GM12874 (cell line): ENCODE data around the gene SH3RF2.

Experiments used
- TF ChIP-seq, protein P1 (sequence below): IDR thresholded peaks from 2 replicates; pipeline ENCODE4 v1.5.1; 2011; ENCODE audit warnings: low read depth, mild to moderate bottlenecking, control low read depth, low read length, moderate library complexity; ENCODE audit not compliant: insufficient read depth

The SH3RF2 gene

DNA sequence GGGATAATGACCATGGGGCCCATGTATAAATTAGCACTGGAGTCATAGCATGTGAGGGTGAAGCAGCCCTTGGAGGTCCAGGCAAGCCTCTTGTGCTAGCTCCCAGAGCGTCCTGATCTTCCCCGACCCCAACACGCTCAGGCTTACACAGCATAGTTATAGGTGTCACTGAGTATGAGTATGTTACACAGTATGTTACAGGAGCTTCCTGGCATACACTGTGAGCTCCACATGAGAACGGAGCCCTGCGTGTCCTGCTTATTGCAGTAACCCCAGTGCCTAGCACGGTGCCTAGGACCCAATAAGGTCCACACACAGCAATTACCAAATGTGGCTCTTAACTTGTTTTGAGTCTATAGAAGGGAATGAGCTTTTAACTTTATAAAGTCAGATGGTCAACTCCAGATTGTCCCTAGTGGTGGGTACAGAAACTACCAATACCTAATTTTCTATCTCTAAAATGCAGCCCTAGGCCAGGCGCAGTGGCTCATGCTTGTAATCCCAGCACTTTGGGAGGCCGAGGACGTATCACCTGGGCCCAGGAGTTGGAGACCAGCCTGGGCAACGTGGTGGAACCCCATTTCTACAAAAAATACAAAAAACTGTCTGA is 104.9 kb downstream of the SH3RF2 start:
- TF ChIP-seq, protein P1, sequence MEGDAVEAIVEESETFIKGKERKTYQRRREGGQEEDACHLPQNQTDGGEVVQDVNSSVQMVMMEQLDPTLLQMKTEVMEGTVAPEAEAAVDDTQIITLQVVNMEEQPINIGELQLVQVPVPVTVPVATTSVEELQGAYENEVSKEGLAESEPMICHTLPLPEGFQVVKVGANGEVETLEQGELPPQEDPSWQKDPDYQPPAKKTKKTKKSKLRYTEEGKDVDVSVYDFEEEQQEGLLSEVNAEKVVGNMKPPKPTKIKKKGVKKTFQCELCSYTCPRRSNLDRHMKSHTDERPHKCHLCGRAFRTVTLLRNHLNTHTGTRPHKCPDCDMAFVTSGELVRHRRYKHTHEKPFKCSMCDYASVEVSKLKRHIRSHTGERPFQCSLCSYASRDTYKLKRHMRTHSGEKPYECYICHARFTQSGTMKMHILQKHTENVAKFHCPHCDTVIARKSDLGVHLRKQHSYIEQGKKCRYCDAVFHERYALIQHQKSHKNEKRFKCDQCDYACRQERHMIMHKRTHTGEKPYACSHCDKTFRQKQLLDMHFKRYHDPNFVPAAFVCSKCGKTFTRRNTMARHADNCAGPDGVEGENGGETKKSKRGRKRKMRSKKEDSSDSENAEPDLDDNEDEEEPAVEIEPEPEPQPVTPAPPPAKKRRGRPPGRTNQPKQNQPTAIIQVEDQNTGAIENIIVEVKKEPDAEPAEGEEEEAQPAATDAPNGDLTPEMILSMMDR, result peak; percentile 48

DNA sequence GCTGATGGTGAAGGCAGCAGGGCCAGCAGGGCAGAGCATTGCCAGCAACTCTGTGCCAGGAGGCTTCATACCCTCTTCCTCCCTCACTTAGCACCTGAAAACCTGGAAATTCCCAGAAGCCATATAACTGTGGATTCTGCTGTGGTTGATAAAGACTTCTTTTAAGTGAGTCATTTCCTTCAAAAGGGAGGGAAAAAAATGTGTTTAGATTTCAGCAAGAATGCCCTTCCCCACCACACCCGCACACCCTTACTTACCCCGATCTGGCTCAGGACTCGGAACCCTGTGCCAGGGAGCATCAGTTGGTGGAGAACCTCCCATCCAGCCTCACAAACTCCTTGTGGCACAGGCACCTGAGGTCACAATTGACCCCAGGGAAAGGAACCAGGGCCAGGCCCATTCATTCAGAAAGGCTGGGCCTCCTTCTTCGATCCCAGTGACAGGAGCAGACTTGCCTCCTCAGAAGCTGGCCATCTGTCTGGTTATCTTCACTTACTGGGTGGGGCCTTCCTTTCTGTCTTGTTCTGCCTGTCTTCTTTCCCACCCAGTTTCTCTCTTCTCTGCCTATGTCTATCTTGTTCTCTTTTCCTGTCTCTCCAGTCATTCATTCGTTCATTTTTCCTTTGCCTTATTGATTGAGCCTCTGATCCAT is 106.4 kb downstream of the SH3RF2 start:
- TF ChIP-seq, protein P1, result no peak

DNA sequence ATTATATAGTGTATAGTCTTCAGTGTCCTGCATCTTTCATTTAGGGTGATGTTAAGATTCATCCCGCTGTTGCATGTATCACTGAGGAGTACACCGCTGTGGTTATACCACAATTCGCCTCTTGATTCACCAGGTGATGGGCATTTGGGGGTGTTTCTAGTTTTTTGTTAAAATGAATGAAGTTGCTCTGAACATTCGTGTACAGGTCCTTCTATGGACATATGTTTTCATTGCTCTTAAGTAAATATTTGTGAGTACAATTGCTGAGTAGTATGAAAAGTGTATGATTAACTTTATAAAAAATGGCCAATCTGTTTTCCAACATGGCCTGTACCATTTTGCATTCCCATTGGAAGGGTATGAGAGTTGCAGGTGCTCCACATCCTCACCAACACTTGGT is 107.3 kb downstream of the SH3RF2 start:
- TF ChIP-seq, protein P1, result no peak

DNA sequence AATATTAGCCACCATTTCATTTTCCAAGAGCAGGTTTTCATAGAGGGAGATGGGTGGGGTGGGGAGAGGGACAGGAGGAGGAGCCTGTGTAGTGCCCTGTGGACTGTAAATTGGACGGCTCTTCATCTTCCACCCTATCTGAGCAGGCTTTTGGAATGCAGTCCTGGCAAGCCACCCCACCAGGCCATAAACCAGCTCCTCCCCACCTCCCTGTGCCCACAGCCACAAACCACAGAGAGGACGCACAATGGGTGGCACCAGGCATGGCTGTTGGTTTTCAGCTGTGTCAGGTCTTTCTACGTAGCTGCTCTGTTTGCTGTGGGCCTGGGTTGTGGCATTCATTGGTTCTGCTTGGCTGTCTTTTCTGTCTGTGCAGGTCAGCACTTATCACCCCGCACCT is 111.0 kb downstream of the SH3RF2 start:
- TF ChIP-seq, protein P1, result no peak

DNA sequence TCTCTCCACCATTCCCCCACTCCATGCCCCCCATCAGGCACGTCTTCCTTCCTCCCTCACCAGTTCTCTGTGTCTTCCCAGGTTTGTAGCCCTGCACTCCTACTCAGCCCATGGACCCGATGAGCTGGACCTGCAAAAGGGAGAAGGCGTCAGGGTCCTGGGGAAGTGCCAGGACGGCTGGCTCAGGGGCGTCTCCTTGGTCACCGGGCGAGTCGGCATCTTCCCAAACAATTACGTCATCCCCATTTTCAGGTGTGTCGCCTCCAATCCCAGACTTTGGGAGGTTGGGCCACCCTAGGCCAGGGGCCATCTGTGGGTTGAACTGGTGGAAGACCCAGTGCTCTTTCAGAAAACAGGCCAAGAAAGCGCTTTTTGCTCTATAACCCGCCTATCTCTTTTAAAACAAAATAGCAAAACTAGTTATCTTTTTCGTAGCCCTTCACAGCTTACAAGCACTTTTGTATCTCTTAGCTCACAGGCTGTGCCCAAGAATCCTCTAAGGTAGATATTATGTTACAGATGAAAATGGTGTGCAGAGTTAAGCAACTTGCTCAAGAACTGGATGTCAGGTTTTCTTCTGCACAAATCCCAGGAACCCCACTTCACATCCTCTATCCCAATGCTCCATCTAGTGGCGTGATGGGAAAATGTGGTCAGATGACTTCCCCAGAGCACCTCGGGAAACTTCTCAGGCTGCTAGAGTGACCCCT is 112.8 kb downstream of the SH3RF2 start:
- TF ChIP-seq, protein P1, result peak; percentile 39; the same call in 1 of the 2 replicates

DNA sequence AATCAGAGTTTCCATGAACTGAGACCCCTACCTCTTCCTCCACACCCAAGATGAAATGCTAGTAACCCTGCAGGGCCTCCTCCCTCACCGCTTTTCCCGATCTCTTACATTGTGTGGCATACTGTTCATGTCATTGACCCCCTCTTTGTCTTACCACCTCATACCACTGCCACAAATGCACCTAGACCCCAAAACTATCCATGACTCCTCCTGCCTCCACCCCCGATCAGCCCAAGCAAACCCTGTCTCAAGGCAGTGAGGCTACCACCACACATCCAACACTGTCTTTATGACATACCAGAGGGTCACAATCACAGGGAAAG is 113.3 kb downstream of the SH3RF2 start:
- TF ChIP-seq, protein P1, result no peak

DNA sequence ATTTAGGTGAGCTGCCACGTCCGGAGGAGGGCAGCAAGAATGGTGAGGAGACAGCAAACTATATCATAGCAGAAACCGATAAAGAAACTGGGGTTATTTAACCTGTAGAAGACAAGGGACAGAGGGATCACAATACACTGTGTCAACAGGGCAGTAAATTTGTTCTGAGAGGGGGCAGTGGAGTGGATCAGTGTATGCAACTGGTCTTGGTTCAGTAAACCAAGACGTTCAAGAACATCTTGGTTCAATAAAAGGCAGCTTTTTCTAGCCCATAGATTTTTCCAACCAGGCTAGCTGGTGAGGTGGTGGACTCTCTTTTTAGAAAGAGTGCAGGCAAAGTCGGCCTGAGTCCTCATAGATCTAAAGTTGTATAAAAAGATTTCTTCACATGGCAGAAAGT is 113.7 kb downstream of the SH3RF2 start:
- TF ChIP-seq, protein P1, result no peak
